Activated CD4-positive, alpha-beta T cell treated with anti-CD3 and anti-CD28 coated beads for 36 hours (primary cell): ENCODE measurements around the gene CDK18. TPM values are rescaled to one million over a fixed set of nuclear protein-coding genes. Genes with fewer than 3 reads are reported as not detected.

Experiments used
- ATAC-seq: fragments of 200-7000 bp; cut with Tn5 transposase; one replicate; pipeline ENCODE4 v1.10.0; 2021; ENCODE audit warnings: mild to moderate bottlenecking, moderate library complexity
- CTCF ChIA-PET: fragments of 350-600 bp; sonication (Branson Sonifier 250); formaldehyde crosslinking; loops from one replicate; lab custom pipeline; 2021; ENCODE audit warnings: antibody characterized with exemption; lab: Charles Lee
- POLR2A ChIA-PET: fragments of 350-600 bp; sonication (Branson Sonifier 250); formaldehyde crosslinking; loops from one replicate; lab custom pipeline; 2021; ENCODE audit warnings: antibody characterized with exemption, inconsistent platforms; lab: Charles Lee
- DNase-seq: peaks from one replicate; pipeline ENCODE4 v3.0.0-alpha.2; 2020
- H3K27ac Mint-ChIP-seq: one replicate; pipeline ENCODE4 v1.8.0; 2021; ENCODE audit warnings: mixed read lengths
- H3K27me3 Mint-ChIP-seq: one replicate; pipeline ENCODE4 v1.8.0; 2021; ENCODE audit warnings: mixed read lengths
- H3K36me3 Mint-ChIP-seq: one replicate; pipeline ENCODE4 v1.8.0; 2021; ENCODE audit warnings: low read depth, mixed read lengths
- H3K4me1 Mint-ChIP-seq: one replicate; pipeline ENCODE4 v1.8.0; 2021; ENCODE audit warnings: mixed read lengths
- H3K4me3 Mint-ChIP-seq: one replicate; pipeline ENCODE4 v1.8.0; 2021; ENCODE audit warnings: mild to moderate bottlenecking, moderate library complexity, mixed read lengths
- H3K9me3 Mint-ChIP-seq: one replicate; pipeline ENCODE4 v1.8.0; 2021; ENCODE audit warnings: low read depth, mixed read lengths
- intact Hi-C, 2 experiments: fragments of 100-400 bp; cut with DNase I in 1 of 2; cut with micrococcal nuclease in 1 of 2; formaldehyde crosslinking; loops; one replicate each; pipeline versions ENCODE4 v1.14.2 to v1.15.1; 2022 to 2024; cut with DNase I, micrococcal nuclease
- total RNA-seq, 2 experiments: library from RNA; stranded (reverse); gene quantifications; one replicate each; pipeline ENCODE4 v1.2.3, GENCODE V29; 2021

The CDK18 gene
- total RNA-seq, 2 experiments from 2014 or later: 4.9 to 5.9 TPM

DNA sequence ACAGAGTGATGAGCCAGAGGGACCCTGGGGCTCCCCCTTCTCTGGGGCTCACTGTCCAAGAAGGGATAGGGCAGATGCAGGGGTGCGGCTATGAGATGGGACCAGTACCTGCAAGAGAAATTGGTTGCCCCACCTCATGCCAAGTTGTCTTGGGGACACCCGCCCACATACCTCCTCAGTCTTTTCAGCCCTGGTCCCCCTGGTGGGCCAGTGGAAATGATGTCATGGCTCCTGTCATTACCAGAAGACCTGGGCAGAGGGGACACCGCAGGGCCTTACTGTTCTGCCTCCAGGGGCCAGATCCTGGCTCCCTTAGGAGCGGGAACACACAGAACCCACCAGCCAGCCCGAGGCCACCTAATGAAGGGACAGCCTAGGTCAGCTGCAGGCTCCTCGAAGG, 63.2 kb downstream of the CDK18 start:
- ChIA-PET POLR2A (no interaction called here), CTCF (interaction anchor here (0.5 to 1.6 kb wide), 3 partner anchors 24 to 967 kb away, joined by 3 to 6 read pairs (median 3); no protein-coding TSS in a partner anchor)
- Mint-ChIP-seq H3K36me3 (no peaks in the 10 kb centered on the region), H3K4me1 (peaks cover 3% of the 10 kb centered on the region), H3K9me3 (no peaks in the 10 kb centered on the region), H3K27me3 (peaks cover 40% of the 10 kb centered on the region), H3K4me3 (no peak overlapping the region), H3K27ac (no peak overlapping the region)
- ATAC-seq: no peak
- intact Hi-C loops: no loop called here
- DNase-seq: no peak

DNA sequence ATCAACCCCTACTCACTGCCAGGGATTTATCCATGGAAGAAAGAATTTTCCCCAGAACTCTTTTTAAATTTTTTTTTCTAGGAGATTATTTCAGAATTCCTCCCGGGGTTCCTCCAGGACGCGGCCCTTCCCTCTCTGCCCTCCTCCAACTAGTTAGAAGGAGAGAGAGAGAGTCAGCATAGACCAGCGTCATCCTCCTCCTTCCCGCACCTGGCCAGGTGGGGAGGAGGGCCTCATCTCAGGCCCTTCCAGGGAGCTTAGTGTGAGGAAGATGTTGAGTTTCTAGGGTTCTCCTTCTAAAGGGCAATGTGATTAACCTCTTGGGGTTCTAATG, 63.6 kb downstream of the CDK18 start:
- Mint-ChIP-seq H3K9me3 (no peaks in the 10 kb centered on the region), H3K4me1 (peaks cover 3% of the 10 kb centered on the region), H3K36me3 (no peaks in the 10 kb centered on the region), H3K27me3 (peaks cover 40% of the 10 kb centered on the region), H3K27ac (no peak overlapping the region), H3K4me3 (no peak overlapping the region)
- intact Hi-C loops: no loop called here
- ATAC-seq (no peak), DNase-seq (no peak)
- ChIA-PET CTCF (interaction anchor here (1.4 to 1.6 kb wide), 2 partner anchors 24 to 46 kb away, joined by 3 to 6 read pairs; no protein-coding TSS in a partner anchor), POLR2A (no interaction called here)

DNA sequence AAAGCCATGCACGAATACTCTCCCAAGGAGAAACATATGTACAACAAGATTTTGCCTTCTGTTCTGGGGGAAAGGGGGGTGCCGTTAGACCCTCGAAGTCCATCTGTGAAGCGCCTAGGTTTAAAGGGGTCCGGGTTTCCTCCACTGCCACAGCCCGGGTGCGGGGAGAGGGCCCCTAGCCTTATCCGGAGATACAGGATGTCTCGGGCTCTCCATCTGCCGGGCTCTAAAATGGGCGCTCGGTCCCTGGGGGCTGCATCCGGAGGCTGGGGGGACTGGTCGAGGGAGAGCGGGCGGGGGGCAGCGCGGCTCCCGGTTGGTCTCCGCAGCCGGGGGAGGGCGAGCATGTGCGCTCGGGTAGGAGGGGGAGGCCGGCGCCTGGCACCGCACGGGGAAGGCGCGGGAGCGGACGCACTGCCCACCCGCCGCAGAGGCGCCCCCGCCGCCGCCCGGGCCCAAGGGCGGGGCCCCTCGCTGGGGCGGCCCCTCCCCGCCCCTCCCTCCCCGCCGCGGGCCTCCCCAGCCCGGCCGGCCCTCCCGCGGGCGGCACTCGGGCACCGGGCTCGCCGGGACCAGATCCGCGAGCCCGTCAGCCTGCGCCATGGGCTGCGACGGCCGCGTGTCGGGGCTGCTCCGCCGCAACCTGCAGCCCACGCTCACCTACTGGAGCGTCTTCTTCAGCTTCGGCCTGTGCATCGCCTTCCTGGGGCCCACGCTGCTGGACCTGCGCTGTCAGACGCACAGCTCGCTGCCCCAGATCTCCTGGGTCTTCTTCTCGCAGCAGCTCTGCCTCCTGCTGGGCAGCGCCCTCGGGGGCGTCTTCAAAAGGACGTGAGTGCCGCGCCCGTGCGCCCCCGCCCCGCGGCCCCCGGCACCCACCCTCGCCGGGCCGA, 64.2 kb downstream of the CDK18 start:
- Mint-ChIP-seq H3K9me3 (no peaks in the 10 kb centered on the region), H3K27ac (no peak overlapping the region), H3K27me3 (peaks cover 38% of the 10 kb centered on the region), H3K4me1 (peaks cover 3% of the 10 kb centered on the region), H3K36me3 (no peaks in the 10 kb centered on the region), H3K4me3 (peak overlapping the region; percentile 47)
- intact Hi-C loops: no loop called here
- POLR2A ChIA-PET: no interaction called here
- DNase-seq (peak; percentile 38), ATAC-seq (peak; percentile 53)
- CTCF ChIA-PET: interaction anchor here (0.8 to 1.6 kb wide), 4 partner anchors 10 to 90 kb away, joined by 3 to 6 read pairs (median 4); no protein-coding TSS in a partner anchor

DNA sequence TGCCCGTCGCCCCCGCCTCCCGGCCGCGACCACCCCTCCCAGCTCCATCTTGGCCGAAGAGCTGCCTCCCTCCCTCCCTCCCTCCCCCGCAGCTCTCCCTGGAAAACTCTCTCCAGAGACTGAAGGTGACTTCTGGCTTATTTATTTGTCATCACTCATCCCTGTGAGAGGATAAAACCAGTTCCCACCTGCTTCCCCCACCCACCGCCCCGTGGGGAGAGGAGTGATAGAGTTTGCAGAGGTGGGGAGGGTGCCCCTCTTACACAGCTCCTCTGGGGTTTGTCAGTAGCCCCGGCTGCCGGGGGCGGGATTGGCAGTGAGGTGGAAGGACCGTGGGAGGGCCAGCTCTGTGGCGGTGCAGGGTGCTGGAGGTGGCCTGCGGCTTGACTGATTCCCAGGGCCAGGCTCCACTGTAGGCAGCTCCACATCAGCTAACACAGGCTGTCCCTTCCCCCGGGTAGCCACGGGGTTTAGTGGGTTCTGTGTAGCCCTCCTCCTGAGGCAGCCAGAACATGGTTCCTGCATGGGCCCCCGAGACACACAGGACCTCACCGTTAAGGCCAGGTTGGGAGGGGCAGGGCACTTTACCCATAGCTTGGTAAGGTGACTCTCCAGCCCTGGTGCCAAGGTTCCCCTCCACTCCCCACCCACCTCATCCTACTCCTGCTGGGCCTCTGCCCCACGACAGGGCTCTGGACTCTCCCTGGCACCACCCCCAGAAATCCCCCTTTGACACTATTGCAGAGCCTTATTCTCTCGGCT, 65.1 kb downstream of the CDK18 start:
- Mint-ChIP-seq H3K27me3 (peaks cover 32% of the 10 kb centered on the region), H3K4me3 (no peak overlapping the region), H3K36me3 (no peaks in the 10 kb centered on the region), H3K9me3 (no peaks in the 10 kb centered on the region), H3K27ac (no peak overlapping the region), H3K4me1 (peaks cover 3% of the 10 kb centered on the region)
- no peak for ATAC-seq
- intact Hi-C loops: no loop called here
- CTCF ChIA-PET: interaction anchor here (0.7 to 1.2 kb wide), 4 partner anchors 10 to 401 kb away, joined by 3 to 6 read pairs (median 4); no protein-coding TSS in a partner anchor
- POLR2A ChIA-PET: no interaction called here
- no peak for DNase-seq

DNA sequence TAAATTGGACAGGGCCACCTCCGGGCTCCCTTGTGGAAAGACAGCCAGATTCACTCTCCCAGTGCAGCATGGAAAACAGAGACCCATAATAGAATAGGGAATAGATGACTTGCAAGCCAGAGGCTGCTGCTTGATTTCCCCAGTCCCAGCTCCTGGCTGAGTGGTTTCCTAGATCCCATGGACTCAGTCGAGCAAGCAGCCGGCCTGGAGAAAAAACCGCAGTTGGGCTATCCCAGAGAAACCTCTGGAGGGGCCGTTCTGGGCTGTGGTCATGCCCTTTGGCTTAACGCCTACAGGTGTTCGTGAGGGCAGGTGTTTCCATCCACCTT, 65.7 kb downstream of the CDK18 start:
- ATAC-seq: no peak
- intact Hi-C loops: no loop called here

DNA sequence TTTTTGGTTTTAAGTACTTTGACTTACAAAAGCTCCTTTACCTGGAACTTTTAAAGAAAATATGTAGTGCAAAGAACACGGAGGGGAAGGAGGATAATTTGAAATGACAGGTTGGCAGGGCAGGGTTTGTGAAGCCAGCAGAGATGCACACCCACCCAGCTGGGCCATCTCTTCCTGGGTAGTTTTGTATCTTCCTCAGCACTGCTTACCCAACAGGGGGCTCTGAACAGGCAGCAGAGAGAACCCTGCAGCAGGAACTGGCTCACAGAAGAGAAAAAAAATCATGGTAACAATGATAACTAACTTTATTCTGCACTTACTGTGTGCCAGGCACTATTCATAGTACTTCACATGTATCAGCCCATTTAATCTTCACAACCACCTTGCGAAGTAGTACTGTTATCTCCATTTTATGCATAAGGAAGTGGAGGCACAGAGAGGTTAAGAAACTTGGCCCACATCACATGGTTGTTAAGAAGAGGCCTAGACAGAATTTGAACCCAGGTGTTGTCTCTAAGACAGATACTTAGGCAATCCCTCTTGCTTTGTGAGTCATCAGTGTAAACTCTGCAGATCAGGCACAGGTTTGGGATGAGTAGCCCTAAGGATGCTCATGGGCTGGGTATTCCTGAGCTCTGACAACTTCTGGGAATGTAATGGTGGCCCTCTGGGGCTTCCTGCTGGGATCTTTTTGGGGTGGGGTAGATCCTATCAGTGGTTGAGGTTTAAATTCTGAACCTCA, 66.5 kb downstream of the CDK18 start:
- no peaks in the 10 kb centered on the region for H3K36me3 Mint-ChIP-seq

More for the DNA sequence above, 65.7 kb downstream of the CDK18 start:
- peaks cover 31% of the 10 kb centered on the region for H3K27me3 Mint-ChIP-seq
- peaks cover 3% of the 10 kb centered on the region for H3K4me1 Mint-ChIP-seq
- no peaks in the 10 kb centered on the region for H3K36me3 Mint-ChIP-seq
- H3K9me3 Mint-ChIP-seq: no peaks in the 10 kb centered on the region
- no peak overlapping the region for H3K27ac Mint-ChIP-seq
- ChIA-PET CTCF (interaction anchor here (0.6 to 2.5 kb wide), 9 partner anchors 11 to 401 kb away, joined by 3 to 9 read pairs (median 3); no protein-coding TSS in a partner anchor), POLR2A (no interaction called here)
- DNase-seq: no peak
- no peak overlapping the region for H3K4me3 Mint-ChIP-seq

DNA sequence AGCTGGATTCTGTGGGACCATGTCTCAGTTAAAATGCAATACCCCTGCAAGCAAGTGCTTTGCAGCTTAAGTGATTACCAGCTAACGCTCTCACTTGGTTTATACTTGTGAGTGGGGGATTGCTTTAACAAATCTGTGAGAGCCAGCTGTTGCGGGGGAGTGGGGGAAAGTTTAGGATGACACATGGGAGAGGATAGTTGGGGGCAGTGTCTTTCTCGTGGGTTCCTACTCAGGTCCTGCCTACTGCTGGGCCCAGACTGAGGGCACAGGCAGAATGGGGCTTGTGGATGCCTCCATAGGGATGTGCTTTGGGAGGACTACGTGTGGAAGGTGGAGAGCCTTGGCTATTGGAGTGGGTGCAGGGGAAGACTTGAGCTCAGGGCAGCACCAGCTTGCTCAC, 67.3 kb downstream of the CDK18 start:
- intact Hi-C loops: no loop called here
- H3K4me1 Mint-ChIP-seq: peaks cover 3% of the 10 kb centered on the region
- H3K36me3 Mint-ChIP-seq: no peaks in the 10 kb centered on the region
- peaks cover 27% of the 10 kb centered on the region for H3K27me3 Mint-ChIP-seq
- no peaks in the 10 kb centered on the region for H3K9me3 Mint-ChIP-seq
- DNase-seq (no peak), ATAC-seq (no peak)
- ChIA-PET POLR2A (no interaction called here), CTCF (interaction anchor here (1.0 to 2.5 kb wide), 3 partner anchors 12 to 29 kb away, joined by 3 to 9 read pairs (median 3); no protein-coding TSS in a partner anchor)
- no peak overlapping the region for H3K4me3 Mint-ChIP-seq
- no peak overlapping the region for H3K27ac Mint-ChIP-seq

More for the DNA sequence above, 66.5 kb downstream of the CDK18 start:
- DNase-seq (no peak), ATAC-seq (peak; percentile 26)
- H3K9me3 Mint-ChIP-seq: no peaks in the 10 kb centered on the region
- H3K4me1 Mint-ChIP-seq: peaks cover 3% of the 10 kb centered on the region
- H3K4me3 Mint-ChIP-seq: no peak overlapping the region
- CTCF ChIA-PET: interaction anchor here (0.6 to 2.5 kb wide), 12 partner anchors 10 to 402 kb away, joined by 3 to 9 read pairs (median 3); no protein-coding TSS in a partner anchor
- peaks cover 30% of the 10 kb centered on the region for H3K27me3 Mint-ChIP-seq
- intact Hi-C loops: no loop called here
- H3K27ac Mint-ChIP-seq: no peak overlapping the region
- POLR2A ChIA-PET: no interaction called here

DNA sequence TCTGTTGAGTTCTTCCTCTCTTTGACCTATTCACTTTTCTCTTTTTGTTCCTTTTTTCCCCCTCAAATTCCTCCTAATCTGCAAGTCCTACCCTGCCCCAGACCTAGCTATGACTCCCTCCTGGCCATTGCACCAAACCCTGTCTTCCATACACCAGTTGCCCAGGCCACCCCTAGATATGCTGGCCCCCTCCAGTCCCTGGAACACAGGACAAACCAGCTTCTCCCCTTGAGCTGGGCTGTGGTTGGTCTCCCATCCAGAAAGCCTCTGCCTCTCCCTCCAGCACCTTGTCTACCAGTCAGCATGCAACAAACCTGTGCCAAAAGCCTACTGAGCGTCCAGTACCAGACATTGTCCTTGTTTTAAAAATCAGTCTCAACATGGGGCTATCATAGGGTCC, 68.0 kb downstream of the CDK18 start:
- ChIA-PET POLR2A (no interaction called here), CTCF (interaction anchor here (1.7 to 2.5 kb wide), 2 partner anchors 11 to 19 kb away, joined by 4 to 9 read pairs; no protein-coding TSS in a partner anchor)
- no peak overlapping the region for H3K4me3 Mint-ChIP-seq
- ATAC-seq (no peak), DNase-seq (no peak)
- no peak overlapping the region for H3K27ac Mint-ChIP-seq
- H3K4me1 Mint-ChIP-seq: peaks cover 3% of the 10 kb centered on the region
- peaks cover 21% of the 10 kb centered on the region for H3K27me3 Mint-ChIP-seq
- H3K36me3 Mint-ChIP-seq: no peaks in the 10 kb centered on the region
- intact Hi-C loops: no loop called here
- H3K9me3 Mint-ChIP-seq: no peaks in the 10 kb centered on the region

DNA sequence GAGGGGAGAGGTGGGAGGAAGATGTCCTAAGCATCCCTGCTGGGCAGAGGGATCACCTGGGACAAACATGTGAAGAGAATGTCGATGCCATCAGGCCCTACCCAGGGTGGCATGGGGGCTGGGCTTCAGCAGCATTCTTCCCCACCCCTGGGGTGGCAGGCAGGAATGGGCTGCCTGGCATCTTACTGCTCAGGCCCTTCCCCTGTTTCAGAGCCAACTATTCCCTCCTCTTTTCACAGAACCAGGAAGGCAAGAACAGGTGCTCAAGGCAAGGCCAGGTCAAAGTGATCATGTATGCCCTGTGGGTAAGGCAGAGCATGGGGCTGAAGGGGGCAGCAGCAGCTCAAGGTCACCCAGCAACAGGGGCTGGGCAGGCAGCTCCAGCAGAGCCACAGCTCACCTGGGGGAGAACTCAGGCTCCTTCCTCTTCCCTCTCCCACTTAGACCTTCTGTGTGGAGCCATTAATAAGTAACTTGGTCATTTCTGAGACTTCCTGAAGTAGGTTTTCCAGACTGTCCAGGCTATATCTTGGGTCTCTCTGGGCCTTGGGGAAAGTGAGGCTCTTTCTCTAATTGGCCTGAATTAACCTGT, 70.9 kb downstream of the CDK18 start:
- Mint-ChIP-seq H3K27me3 (peaks cover 13% of the 10 kb centered on the region), H3K27ac (no peak overlapping the region), H3K4me1 (no peaks in the 10 kb centered on the region), H3K36me3 (no peaks in the 10 kb centered on the region), H3K9me3 (no peaks in the 10 kb centered on the region), H3K4me3 (no peak overlapping the region)
- no peak for DNase-seq
- ATAC-seq: no peak
- intact Hi-C loops: no loop called here
- ChIA-PET POLR2A (no interaction called here), CTCF (interaction anchor here (0.5 to 1.3 kb wide), 7 partner anchors 14 to 340 kb away, joined by 3 to 4 read pairs (median 3); no protein-coding TSS in a partner anchor)

DNA sequence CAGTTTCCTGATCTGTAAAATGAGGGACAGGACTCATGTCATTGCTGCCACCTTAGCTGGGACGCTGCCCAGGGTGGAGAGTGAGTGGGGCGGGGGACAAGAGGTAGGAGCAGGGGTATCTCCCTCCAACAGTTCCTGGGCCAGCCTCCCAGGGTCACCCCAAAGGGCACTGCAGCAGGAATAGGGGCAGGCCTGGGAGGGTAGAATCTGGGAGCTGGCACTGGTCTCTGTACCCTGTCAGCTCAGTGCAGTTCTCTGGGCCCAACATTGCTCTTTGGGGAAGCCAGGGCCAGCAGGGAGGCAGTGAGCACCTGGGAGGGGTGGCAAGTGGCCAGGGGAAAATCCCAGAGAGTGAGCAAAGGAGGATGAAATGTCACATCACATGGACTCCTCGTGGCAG, 71.5 kb downstream of the CDK18 start:
- CTCF ChIA-PET: interaction anchor here (0.5 to 1.0 kb wide), 4 partner anchors 15 to 339 kb away, joined by 3 read pairs; no protein-coding TSS in a partner anchor
- POLR2A ChIA-PET: no interaction called here
- intact Hi-C loops: no loop called here
- H3K36me3 Mint-ChIP-seq: no peaks in the 10 kb centered on the region
- no peaks in the 10 kb centered on the region for H3K9me3 Mint-ChIP-seq
- no peak overlapping the region for H3K27ac Mint-ChIP-seq
- no peak for DNase-seq
- peaks cover 13% of the 10 kb centered on the region for H3K27me3 Mint-ChIP-seq
- ATAC-seq: no peak
- H3K4me3 Mint-ChIP-seq: no peak overlapping the region
- H3K4me1 Mint-ChIP-seq: no peaks in the 10 kb centered on the region
